Keratinocyte (primary cell): ENCODE results near the gene RMND5A. TPM values are rescaled to one million over a fixed set of nuclear protein-coding genes. Genes with fewer than 3 reads are reported as not detected.

ENCODE experiments used
- DNase-seq: peaks from one replicate; pipeline ENCODE4 v3.0.0-alpha.2; 2011; ENCODE audit warnings: low read depth, missing footprints, low spot score
- FAIRE-seq: peaks from 2 replicates; lab custom pipeline; 2011; peaks lifted over from hg19 to GRCh38; lab: Jason Lieb, UNC
- H2AFZ ChIP-seq: 2 replicates; pipeline ENCODE4 v1.6.0; 2012; ENCODE audit warnings: low read length, control low read depth, inconsistent platforms; ENCODE audit not compliant: control insufficient read depth
- H3K27ac ChIP-seq: 2 replicates; pipeline ENCODE4 v1.5.1; 2011; ENCODE audit warnings: low read length; ENCODE audit not compliant: control insufficient read depth, insufficient read depth
- H3K27me3 ChIP-seq: 3 replicates; pipeline ENCODE4 v1.6.0; 2011; ENCODE audit warnings: low read length; ENCODE audit not compliant: control insufficient read depth, insufficient read depth; ENCODE audit errors: extremely low read depth
- H3K36me3 ChIP-seq, 2 experiments: 2 replicates in 1 of 2; 3 replicates in 1 of 2; pipeline ENCODE4 v1.5.1; 2011; ENCODE audit warnings: low read length in 2 of 2, mild to moderate bottlenecking in 1 of 2; ENCODE audit not compliant: control insufficient read depth in 2 of 2, insufficient read depth in 2 of 2; ENCODE audit errors: extremely low read depth in 1 of 2
- H3K4me1 ChIP-seq: 3 replicates; pipeline ENCODE4 v1.5.1; 2011; ENCODE audit warnings: low read length; ENCODE audit not compliant: control insufficient read depth, insufficient read depth; ENCODE audit errors: extremely low read depth
- H3K4me2 ChIP-seq: 3 replicates; pipeline ENCODE4 v1.6.0; 2011; ENCODE audit warnings: low read depth, low read length; ENCODE audit not compliant: control insufficient read depth, insufficient read depth; ENCODE audit errors: extremely low read depth
- H3K4me3 ChIP-seq, 3 experiments: fragments of 200-600 bp in 1 of 3; sonication (generic) in 1 of 3; 2 replicates in 2 of 3; 3 replicates in 1 of 3; pipeline ENCODE4 v1.5.1; 2011 to 2016; ENCODE audit warnings: low read length in 3 of 3, mild to moderate bottlenecking in 3 of 3, control low read depth in 2 of 3, inconsistent platforms in 1 of 3, low read depth in 1 of 3, mixed read lengths in 1 of 3, mixed run types in 1 of 3, moderate library complexity in 1 of 3; ENCODE audit not compliant: control insufficient read depth in 2 of 3, insufficient read depth in 2 of 3; ENCODE audit errors: extremely low read depth in 1 of 3
- H3K79me2 ChIP-seq: 2 replicates; pipeline ENCODE4 v1.6.0; 2012; ENCODE audit warnings: low read length; ENCODE audit not compliant: control insufficient read depth, insufficient read depth
- H3K9ac ChIP-seq: 3 replicates; pipeline ENCODE4 v1.6.0; 2011; ENCODE audit warnings: low read length; ENCODE audit not compliant: control insufficient read depth, insufficient read depth; ENCODE audit errors: extremely low read depth
- H3K9me1 ChIP-seq: 3 replicates; pipeline ENCODE4 v1.6.0; 2011; ENCODE audit warnings: low read length; ENCODE audit not compliant: control insufficient read depth, insufficient read depth; ENCODE audit errors: extremely low read depth
- H3K9me3 ChIP-seq: 2 replicates; pipeline ENCODE4 v1.5.1; 2012; ENCODE audit warnings: low read depth, low read length; ENCODE audit not compliant: control insufficient read depth
- H4K20me1 ChIP-seq: 3 replicates; pipeline ENCODE4 v1.6.0; 2011; ENCODE audit warnings: low read length; ENCODE audit not compliant: control insufficient read depth, insufficient read depth; ENCODE audit errors: extremely low read depth
- CTCF ChIP-seq, 3 experiments: IDR thresholded peaks in 1 of 3; conservative IDR thresholded peaks in 1 of 3; optimal IDR thresholded peaks in 1 of 3; 2 replicates in 2 of 3; 3 replicates in 1 of 3; pipeline versions ENCODE3 to v1.5.1; 2011; ENCODE audit warnings: low read length in 3 of 3, mild to moderate bottlenecking in 3 of 3, moderate library complexity in 2 of 3, control low read depth in 1 of 3, inconsistent platforms in 1 of 3; ENCODE audit not compliant: insufficient read depth in 2 of 3; ENCODE audit errors: extremely low read depth in 1 of 3
- EZH2 ChIP-seq: IDR thresholded peaks from one replicate; pipeline ENCODE4 v1.6.1; 2012; ENCODE audit warnings: inconsistent platforms, mild to moderate bottlenecking, low read length, moderate library complexity
- dilution Hi-C: fragments of 300-500 bp; cut with MboI; formaldehyde crosslinking; loops from one replicate; pipeline ENCODE4 v1.7.0; 2020; ENCODE audit warnings: low sequenced_read_pairs; ENCODE audit not compliant: extremely low pct_ligation_motif_present
- polyA plus RNA-seq, 5 experiments: library from polyadenylated mRNA; depleted of rRNA in 3 of 5; stranded (reverse) in 3 of 5; stranded (forward) in 1 of 5; unstranded in 1 of 5; fragments of >200 nt; gene quantifications; 1 replicate in 1 of 5; 2 replicates in 3 of 5; 3 replicates in 1 of 5; pipeline versions ENCODE4 v1.2.1 to v1.2.3, GENCODE V29; 2011 to 2012; ENCODE audit warnings: missing spikeins in 2 of 5, low read depth in 1 of 5, low replicate concordance in 1 of 5

RMND5A gene
- polyA plus RNA-seq, 1 donor (not counting 4 experiments of a cell fraction or from before 2014, with no cell fraction given), result 26.0 TPM

GRCh38 chr2:86800856-86801567 lies 80.9 kb downstream of the RMND5A start:
- Histone ChIP-seq H3K79me2 (no peaks in the 10 kb centered on the region), H3K27me3 (no peaks in the 10 kb centered on the region), H3K9ac (no peak overlapping the region), H3K36me3 (no peaks in the 10 kb centered on the region), H3K9me3 (peaks cover 7% of the 10 kb centered on the region), H3K9me1 (no peaks in the 10 kb centered on the region), H3K4me3 (no peak overlapping the region), H3K4me1 (no peaks in the 10 kb centered on the region), H3K4me2 (no peak overlapping the region), H3K27ac (no peak overlapping the region), H4K20me1 (no peaks in the 10 kb centered on the region), H2AFZ (no peak overlapping the region)
- dilution Hi-C loops, result no loop called here
- FAIRE-seq (peak; percentile 65), DNase-seq (no peak)
- no peak for TF ChIP-seq EZH2
- no peak for TF ChIP-seq CTCF (optimal IDR thresholded peaks at IDR 0.05 in 1 of 3, IDR thresholded peaks at IDR 0.05 in 1 of 3, conservative IDR thresholded peaks at IDR 0.05 in 1 of 3; ENCODE audit: extremely low read depth in 1 of 3, insufficient read depth in 2 of 3, low read length in 3 of 3)

- no peaks in the 10 kb centered on the region for H3K9me3 ChIP-seq
- H3K36me3 ChIP-seq, result no peaks in the 10 kb centered on the region
- H3K27ac ChIP-seq, result no peak overlapping the region
- H3K9me1 ChIP-seq, result no peaks in the 10 kb centered on the region
- no peaks in the 10 kb centered on the region for H4K20me1 ChIP-seq
- H3K4me2 ChIP-seq, result no peak overlapping the region
- H3K4me1 ChIP-seq, result peaks cover 5% of the 10 kb centered on the region
- no peak overlapping the region for H3K9ac ChIP-seq
- no peak overlapping the region for H2AFZ ChIP-seq
- FAIRE-seq, result no peak
- H3K27me3 ChIP-seq, result peaks cover 14% of the 10 kb centered on the region
- H3K4me3 ChIP-seq, result no peak overlapping the region
- no peak for TF ChIP-seq CTCF (optimal IDR thresholded peaks at IDR 0.05 in 1 of 3, IDR thresholded peaks at IDR 0.05 in 1 of 3, conservative IDR thresholded peaks at IDR 0.05 in 1 of 3; ENCODE audit: extremely low read depth in 1 of 3, insufficient read depth in 2 of 3, low read length in 3 of 3)
- TF ChIP-seq EZH2, result no peak
- DNase-seq, result no peak
- dilution Hi-C loops, result no loop called here
- H3K79me2 ChIP-seq, result no peaks in the 10 kb centered on the region
These were observed 86.2 kb downstream of the RMND5A start for GRCh38 chr2:86806059-86806857.
